ENCODE measurements around the gene QSOX2.

DNA sequence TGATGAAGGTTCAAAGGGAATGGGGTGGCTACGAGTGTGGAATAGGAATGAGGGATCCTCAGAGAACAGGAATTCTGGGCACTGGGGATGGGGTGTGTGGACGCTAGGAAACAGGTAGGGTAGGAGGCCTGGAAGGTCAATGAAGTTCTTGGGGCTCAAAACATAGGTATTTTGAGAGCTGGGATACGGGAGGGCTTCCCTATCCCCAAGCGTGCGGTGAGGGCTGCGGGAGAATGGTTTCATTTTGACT lies 718 bp downstream of the QSOX2 start:
- TF ChIP-seq EP300 (IDR thresholded peaks at IDR 0.05) (no peak), POLR2A (IDR thresholded peaks at IDR 0.05) (no peak), POLR2AphosphoS5 (IDR thresholded peaks at IDR 0.05) (no peak)
- TF ChIP-seq, protein P1, sequence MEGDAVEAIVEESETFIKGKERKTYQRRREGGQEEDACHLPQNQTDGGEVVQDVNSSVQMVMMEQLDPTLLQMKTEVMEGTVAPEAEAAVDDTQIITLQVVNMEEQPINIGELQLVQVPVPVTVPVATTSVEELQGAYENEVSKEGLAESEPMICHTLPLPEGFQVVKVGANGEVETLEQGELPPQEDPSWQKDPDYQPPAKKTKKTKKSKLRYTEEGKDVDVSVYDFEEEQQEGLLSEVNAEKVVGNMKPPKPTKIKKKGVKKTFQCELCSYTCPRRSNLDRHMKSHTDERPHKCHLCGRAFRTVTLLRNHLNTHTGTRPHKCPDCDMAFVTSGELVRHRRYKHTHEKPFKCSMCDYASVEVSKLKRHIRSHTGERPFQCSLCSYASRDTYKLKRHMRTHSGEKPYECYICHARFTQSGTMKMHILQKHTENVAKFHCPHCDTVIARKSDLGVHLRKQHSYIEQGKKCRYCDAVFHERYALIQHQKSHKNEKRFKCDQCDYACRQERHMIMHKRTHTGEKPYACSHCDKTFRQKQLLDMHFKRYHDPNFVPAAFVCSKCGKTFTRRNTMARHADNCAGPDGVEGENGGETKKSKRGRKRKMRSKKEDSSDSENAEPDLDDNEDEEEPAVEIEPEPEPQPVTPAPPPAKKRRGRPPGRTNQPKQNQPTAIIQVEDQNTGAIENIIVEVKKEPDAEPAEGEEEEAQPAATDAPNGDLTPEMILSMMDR (IDR thresholded peaks at IDR 0.05) = no peak

Measured in upper lobe of left lung (tissue), 4 donors.